Measurements from ENCODE around the gene MFSD11.
"Not testable (repeated sequence)": the region's sequence is repeated elsewhere in the genome, so short reads cannot be mapped to it uniquely, and the experiment has no call there.

The MFSD11 gene

DNA sequence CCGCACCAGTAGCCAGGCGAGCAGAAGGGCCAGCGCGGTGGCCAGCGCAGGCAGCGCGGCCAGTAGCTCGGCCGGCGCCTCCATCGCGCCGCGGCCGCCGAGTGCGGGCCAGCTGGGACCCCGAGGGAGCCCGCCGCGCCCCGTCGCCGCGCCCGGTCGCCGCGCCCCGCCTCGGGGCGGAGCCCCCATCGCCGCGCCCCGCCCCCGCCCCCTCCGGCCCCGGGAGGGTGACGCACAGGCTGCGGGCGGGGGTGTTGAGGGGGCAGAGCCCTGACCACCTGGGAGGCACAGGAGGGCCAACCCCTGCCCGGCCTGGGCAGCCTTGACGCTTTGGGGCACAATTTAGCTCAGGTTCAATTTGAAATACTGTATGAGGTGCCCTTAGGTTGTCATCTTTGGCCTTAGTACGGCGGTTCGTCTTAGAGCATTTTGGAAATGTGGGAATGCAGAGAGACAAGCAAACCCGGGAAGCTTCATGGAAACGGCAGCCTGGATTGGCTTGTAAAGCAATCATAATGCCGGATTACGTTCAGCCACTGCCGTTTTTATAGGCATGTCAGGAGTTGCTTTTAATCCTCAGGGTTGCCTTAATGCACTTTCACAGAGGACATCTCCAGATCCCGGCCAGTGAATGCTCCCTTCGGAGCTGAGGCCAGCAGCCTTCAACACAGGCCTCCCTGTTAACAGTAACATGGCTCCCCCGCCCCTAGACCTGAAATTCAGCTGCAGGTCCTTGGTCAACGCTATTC, 26.9 kb upstream of the MFSD11 start, which contains the start of gene MXRA7:
Gene MXRA7, minus strand, starts transcription at position 103 of the 749 bp plus-strand sequence. Its CDS starts 19 bp downstream, at position 84.
- TF ChIP-seq, protein P1, sequence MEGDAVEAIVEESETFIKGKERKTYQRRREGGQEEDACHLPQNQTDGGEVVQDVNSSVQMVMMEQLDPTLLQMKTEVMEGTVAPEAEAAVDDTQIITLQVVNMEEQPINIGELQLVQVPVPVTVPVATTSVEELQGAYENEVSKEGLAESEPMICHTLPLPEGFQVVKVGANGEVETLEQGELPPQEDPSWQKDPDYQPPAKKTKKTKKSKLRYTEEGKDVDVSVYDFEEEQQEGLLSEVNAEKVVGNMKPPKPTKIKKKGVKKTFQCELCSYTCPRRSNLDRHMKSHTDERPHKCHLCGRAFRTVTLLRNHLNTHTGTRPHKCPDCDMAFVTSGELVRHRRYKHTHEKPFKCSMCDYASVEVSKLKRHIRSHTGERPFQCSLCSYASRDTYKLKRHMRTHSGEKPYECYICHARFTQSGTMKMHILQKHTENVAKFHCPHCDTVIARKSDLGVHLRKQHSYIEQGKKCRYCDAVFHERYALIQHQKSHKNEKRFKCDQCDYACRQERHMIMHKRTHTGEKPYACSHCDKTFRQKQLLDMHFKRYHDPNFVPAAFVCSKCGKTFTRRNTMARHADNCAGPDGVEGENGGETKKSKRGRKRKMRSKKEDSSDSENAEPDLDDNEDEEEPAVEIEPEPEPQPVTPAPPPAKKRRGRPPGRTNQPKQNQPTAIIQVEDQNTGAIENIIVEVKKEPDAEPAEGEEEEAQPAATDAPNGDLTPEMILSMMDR (IDR thresholded peaks at IDR 0.05): no peak
- DNase-seq (ENCODE audit: low spot score): peak; percentile 90
- peak within 1 kb of the TSS; percentile 99 for H3K4me3 ChIP-seq
- peak within 1 kb of the TSS; percentile 96 to 99 for H3K27ac ChIP-seq

DNA sequence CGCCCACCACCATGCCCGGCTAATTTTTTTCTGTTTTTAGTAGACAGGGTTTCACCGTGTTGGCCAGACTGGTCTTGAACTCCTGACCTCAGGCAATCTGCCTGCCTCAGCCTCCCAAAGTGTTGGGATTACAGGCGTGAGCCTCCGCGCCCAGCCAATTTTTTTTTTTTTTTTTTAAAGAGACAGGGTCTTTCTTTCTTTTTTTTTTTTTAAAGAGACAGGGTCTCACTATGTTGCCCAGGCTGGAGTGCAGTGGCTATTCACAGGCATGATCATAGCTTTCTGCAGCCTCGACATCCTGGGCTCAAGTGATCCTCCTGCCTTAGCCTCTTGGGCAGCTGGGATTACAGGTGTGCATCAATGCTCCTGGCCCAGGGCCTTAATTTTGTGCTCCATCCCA, 25.6 kb upstream of the MFSD11 start:
- not testable (repeated sequence) for H3K4me3 ChIP-seq; H3K27ac ChIP-seq; DNase-seq (ENCODE audit: low spot score)

DNA sequence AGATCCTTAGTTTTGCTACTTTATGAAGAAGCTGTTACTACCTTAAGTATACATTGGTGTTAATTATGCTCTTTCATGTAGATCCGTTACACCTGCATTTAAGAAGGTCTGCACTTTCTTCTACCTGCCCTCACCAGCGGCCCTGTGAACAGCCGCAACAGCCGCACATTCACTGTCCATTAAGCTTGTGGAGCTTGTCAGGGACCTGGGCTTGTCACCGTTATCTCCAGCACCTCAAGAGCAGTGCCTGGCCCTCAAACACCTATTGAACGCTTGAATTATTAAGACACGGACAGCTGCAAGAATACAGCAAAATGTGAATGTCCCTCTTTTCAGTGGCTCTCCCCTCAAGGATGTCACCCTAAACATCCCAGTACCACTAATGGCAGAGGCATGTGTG, 24.2 kb upstream of the MFSD11 start:
- no peak overlapping the region for H3K4me3 ChIP-seq
- TF ChIP-seq, protein P1 (IDR thresholded peaks at IDR 0.05): no peak

DNA sequence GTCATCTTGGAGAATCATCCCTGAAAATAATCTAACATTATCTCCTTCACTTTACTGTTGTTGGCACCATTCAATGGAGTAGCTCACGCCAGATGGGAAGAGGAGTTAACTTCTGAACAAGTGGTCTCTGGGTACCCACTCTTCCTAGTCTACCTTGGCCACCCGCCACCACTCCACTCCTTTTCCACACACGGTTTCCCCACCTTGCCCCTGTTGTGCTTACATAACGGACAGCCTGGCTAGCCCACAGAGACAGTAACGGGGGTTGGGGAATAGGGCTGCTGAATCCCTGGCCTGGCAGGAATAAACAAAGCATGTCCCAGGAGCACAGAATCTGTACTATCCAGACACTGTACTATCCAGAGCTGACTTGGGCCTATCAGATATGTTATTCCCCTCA, 23.6 kb upstream of the MFSD11 start:
- Histone ChIP-seq H3K4me3 (no peak overlapping the region), H3K27ac (peak overlapping the region in 1 of 2 donors; percentile 65)
- TF ChIP-seq, protein P1 (IDR thresholded peaks at IDR 0.05): no peak
- no peak for DNase-seq (ENCODE audit: low spot score)

More for the DNA sequence above, 24.2 kb upstream of the MFSD11 start:
- no peak for DNase-seq (ENCODE audit: low spot score)
- no peak overlapping the region for H3K27ac ChIP-seq

DNA sequence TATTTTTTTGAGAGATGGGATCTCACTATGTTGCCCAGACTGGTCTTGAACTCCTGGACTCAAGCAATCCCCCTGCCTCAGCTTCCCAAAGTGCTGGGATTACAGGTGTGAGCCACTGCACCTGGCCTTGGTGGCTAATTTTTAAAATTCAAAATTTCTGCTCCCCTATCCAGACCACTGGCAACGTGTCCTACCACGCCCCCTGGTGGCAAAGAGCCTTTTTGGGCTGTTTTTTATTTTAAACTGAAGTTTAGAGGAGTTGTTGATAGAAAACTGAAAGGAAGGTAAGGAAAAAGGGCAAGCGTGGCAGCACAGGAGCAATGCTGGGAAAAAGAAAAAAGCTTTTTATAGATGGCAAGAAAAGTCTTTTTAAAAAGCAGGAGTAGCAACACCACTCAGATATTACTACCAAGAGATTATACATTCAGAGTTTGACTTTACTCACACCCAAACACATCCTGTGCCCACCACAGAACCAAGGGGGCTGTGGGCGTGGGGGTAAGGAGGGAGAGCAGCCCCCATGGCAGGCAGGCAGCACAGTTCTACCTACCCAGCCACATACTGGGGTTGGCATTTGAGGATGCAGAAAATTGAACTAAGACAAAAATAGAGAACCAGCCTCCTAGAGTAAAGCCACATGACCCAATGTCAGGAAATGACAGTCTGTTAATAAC, 23.0 kb upstream of the MFSD11 start:
- no peak overlapping the region for H3K4me3 ChIP-seq
- DNase-seq (ENCODE audit: low spot score): no peak
- TF ChIP-seq, protein P1 (IDR thresholded peaks at IDR 0.05): peak; percentile 77
- peak overlapping the region in 1 of 2 donors; percentile 82 for H3K27ac ChIP-seq

DNA sequence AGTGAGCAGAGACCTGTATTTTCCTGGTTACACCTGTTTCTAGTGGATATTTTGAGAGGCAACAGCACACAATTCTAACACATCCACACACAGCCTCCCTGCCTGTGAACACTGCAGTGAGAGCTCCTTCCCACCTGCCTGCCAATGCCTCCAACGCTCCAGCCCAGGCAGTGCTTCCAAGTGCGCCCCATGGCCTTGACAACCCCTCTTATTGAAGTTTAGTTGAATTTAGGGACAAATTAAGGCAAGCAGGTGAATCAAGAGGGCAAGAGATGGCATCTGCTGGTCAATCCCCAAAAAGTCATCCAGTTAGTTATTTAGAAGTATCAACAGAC, 22.5 kb upstream of the MFSD11 start:
- Histone ChIP-seq H3K4me3 (no peak overlapping the region), H3K27ac (peak overlapping the region in 1 of 2 donors; percentile 82)
- TF ChIP-seq, protein P1 (IDR thresholded peaks at IDR 0.05): no peak
- DNase-seq (ENCODE audit: low spot score): no peak

DNA sequence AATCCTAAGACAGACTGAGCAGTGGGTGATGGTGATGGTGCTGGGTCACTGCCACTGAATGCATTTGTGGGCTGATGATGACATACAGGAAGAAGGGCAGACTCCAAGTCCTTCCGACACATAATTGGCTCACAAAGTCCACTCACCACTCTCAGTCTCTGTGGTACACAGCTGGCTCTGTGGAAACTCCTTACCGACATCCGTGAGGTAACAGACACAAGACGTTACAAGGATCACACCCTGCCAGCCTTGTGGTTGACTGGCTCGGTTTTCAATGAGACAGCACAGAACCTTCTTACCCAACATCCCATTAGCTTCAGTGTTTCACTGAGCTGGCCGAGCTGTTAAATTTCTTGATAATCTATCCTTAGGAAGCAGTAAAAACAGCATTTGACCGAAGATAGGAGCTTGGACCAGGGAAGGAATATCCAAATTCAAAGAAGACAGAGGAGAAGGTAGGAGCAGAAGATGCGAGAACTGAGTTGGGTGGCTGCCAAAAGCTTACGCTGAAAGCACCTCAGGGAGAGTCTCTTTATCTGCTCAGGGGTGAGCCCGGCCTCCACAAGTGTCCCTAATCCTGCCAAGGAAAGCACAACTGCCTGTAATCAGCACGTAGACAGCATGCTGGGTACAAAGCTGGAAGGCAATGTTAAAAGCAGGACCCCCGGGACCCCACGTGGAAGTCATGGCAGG, 21.6 kb upstream of the MFSD11 start:
- no peak for DNase-seq (ENCODE audit: low spot score)
- peak overlapping the region; percentile 47 to 82 for H3K27ac ChIP-seq

More for the DNA sequence above, 21.6 kb upstream of the MFSD11 start:
- peak overlapping the region; percentile 39 for H3K4me3 ChIP-seq
- TF ChIP-seq, protein P1 (IDR thresholded peaks at IDR 0.05): no peak

Data from coronary artery (tissue), 2 donors.